Calu3 (cell line): ENCODE results near the gene REEP6. TPM values are rescaled to one million over a fixed set of nuclear protein-coding genes. Genes with fewer than 3 reads are reported as not detected.

Source experiments
- BruUV-seq: library from RNA; stranded (reverse); fragments of 400-500 nt; replicated peaks from 2 replicates; lab custom pipeline; 2021; lab: Mats Ljungman, UMichigan
- CTCF ChIA-PET: fragments of 300-600 bp; sonication (Branson Sonifier 250); formaldehyde crosslinking; loops from one replicate; lab custom pipeline; 2022; ENCODE audit warnings: antibody characterized with exemption; lab: Charles Lee
- DNase-seq: peaks from one replicate; pipeline ENCODE4 v3.0.0; 2022
- H3K27ac Mint-ChIP-seq: one replicate; pipeline ENCODE4 v1.8.0; 2022; ENCODE audit warnings: mixed read lengths; ENCODE audit not compliant: unreplicated experiment
- H3K27me3 Mint-ChIP-seq: one replicate; pipeline ENCODE4 v1.8.0; 2022; ENCODE audit warnings: mixed read lengths; ENCODE audit not compliant: unreplicated experiment
- H3K36me3 Mint-ChIP-seq: one replicate; pipeline ENCODE4 v1.8.0; 2022; ENCODE audit warnings: mild to moderate bottlenecking, moderate library complexity, mixed read lengths; ENCODE audit not compliant: insufficient read depth, unreplicated experiment
- H3K4me1 Mint-ChIP-seq: one replicate; pipeline ENCODE4 v1.8.0; 2022; ENCODE audit warnings: mild to moderate bottlenecking, low read depth, mixed read lengths; ENCODE audit not compliant: unreplicated experiment
- H3K4me3 Mint-ChIP-seq: one replicate; pipeline ENCODE4 v1.8.0; 2022; ENCODE audit warnings: mild to moderate bottlenecking, low read depth, moderate library complexity, mixed read lengths; ENCODE audit not compliant: unreplicated experiment
- H3K9me3 Mint-ChIP-seq: one replicate; pipeline ENCODE4 v1.8.0; 2022; ENCODE audit warnings: low read depth, mixed read lengths; ENCODE audit not compliant: unreplicated experiment
- CTCF ChIP-seq: fragments of 200-600 bp; IDR thresholded peaks from one replicate; pipeline ENCODE4 v1.8.0; 2022; ENCODE audit warnings: antibody characterized with exemption; ENCODE audit not compliant: unreplicated experiment
- intact Hi-C: fragments of 100-400 bp; cut with micrococcal nuclease; formaldehyde crosslinking; loops from one replicate; pipeline ENCODE4 v1.10.0; 2022; ENCODE audit not compliant: unreplicated experiment
- total RNA-seq: library from RNA; stranded (reverse); gene quantifications from 2 replicates; pipeline ENCODE4 v1.2.3, GENCODE V29; 2022

The REEP6 gene
- total RNA-seq, 1 experiment from 2014 or later: 13.9 TPM

DNA sequence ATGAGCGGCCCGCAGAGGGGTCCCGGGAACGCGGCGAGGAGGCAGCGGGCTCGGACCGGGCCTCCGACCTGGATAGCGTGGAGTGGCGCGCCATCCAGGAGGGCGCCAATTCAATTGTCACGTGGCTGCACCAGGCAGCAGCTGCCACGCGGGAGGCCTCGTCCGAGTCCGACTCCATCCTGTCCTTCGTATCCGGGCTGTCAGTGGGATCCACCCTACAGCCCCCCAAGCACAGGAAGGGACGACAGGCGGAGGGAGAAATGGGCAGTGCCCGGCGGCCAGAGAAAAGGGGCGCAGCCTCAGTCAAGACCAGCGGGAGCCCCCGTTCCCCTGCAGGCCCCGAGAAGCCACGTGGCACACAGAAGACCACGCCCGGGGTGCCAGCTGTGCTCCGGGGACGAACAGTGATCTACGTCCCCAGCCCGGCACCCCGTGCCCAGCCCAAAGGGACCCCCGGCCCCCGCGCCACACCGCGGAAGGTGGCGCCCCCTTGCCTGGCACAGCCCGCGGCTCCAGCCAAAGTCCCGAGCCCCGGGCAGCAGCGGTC lies 22.6 kb upstream of the REEP6 start:
- Mint-ChIP-seq H3K27me3 (no peaks in the 10 kb centered on the region), H3K27ac (no peak overlapping the region), H3K36me3 (peaks cover 11% of the 10 kb centered on the region), H3K9me3 (no peaks in the 10 kb centered on the region), H3K4me1 (no peaks in the 10 kb centered on the region), H3K4me3 (peak overlapping the region; percentile 34)
- TF ChIP-seq CTCF: no peak
- no peak for DNase-seq
- intact Hi-C loops: no loop called here
- CTCF ChIA-PET: no interaction called here
- no TSS peak for BruUV-seq

DNA sequence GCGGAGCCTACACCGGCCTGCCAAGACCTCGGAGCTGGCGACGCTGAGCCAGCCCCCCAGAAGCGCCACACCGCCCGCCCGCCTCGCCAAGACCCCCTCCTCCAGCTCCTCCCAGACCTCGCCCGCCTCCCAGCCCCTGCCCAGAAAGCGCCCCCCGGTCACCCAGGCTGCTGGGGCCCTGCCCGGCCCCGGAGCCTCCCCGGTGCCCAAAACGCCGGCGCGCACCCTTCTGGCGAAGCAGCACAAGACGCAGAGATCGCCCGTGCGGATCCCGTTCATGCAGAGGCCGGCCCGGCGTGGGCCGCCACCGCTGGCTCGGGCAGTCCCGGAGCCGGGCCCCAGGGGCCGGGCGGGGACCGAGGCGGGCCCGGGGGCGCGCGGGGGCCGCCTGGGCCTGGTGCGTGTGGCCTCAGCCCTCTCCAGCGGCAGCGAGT lies 22.1 kb upstream of the REEP6 start:
- TF ChIP-seq CTCF: no peak
- CTCF ChIA-PET: no interaction called here
- DNase-seq: peak; percentile 60
- no TSS peak for BruUV-seq
- no peaks in the 10 kb centered on the region for H3K27me3 Mint-ChIP-seq
- peaks cover 13% of the 10 kb centered on the region for H3K36me3 Mint-ChIP-seq
- peak overlapping the region; percentile 34 for H3K4me3 Mint-ChIP-seq
- intact Hi-C loops: no loop called here
- H3K27ac Mint-ChIP-seq: no peak overlapping the region
- H3K4me1 Mint-ChIP-seq: no peaks in the 10 kb centered on the region
- H3K9me3 Mint-ChIP-seq: no peaks in the 10 kb centered on the region

DNA sequence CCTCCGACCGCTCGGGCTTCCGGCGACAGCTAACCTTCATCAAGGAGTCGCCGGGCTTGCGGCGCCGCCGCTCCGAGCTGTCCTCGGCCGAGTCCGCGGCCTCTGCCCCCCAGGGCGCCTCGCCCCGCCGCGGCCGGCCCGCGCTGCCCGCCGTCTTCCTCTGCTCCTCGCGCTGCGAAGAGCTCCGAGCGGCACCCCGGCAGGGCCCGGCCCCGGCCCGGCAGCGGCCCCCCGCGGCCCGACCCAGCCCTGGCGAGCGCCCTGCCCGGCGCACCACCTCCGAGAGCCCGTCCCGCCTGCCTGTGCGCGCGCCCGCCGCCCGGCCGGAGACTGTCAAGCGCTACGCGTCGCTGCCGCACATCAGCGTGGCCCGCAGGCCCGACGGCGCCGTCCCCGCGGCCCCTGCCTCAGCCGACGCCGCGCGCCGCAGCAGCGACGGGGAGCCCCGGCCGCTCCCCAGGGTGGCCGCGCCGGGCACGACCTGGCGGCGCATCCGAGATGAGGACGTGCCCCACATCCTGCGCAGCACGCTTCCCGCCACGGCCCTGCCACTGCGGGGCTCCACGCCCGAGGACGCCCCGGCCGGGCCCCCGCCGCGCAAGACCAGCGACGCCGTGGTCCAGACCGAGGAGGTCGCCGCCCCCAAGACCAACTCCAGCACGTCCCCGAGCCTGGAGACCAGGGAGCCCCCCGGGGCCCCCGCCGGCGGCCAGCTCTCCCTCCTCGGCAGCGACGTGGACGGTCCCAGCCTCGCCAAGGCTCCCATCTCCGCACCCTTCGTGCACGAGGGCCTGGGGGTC lies 21.5 kb upstream of the REEP6 start:
- intact Hi-C loops: no loop called here

DNA sequence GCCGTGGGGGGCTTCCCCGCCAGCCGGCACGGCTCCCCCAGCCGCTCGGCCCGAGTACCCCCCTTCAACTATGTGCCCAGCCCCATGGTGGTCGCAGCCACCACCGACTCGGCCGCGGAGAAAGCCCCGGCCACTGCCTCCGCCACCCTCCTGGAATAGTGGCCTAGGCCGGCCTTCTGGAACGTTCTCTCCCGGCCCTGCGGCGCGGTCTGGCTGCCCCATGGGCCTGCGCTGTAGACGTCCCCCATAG lies 21.0 kb upstream of the REEP6 start:
- H3K36me3 Mint-ChIP-seq: peaks cover 13% of the 10 kb centered on the region
- H3K4me3 Mint-ChIP-seq: peak overlapping the region; percentile 68
- DNase-seq: no peak
- H3K27ac Mint-ChIP-seq: no peak overlapping the region
- no peaks in the 10 kb centered on the region for H3K27me3 Mint-ChIP-seq
- no peak for TF ChIP-seq CTCF
- H3K4me1 Mint-ChIP-seq: no peaks in the 10 kb centered on the region
- intact Hi-C loops: no loop called here
- CTCF ChIA-PET: interaction anchor here (0.5 kb wide), 1 partner anchor 16 kb away, joined by 3 read pairs; no protein-coding TSS in a partner anchor
- no peaks in the 10 kb centered on the region for H3K9me3 Mint-ChIP-seq
- no TSS peak for BruUV-seq

More for the DNA sequence above, 21.5 kb upstream of the REEP6 start:
- no peak for TF ChIP-seq CTCF
- H3K4me1 Mint-ChIP-seq: no peaks in the 10 kb centered on the region
- H3K4me3 Mint-ChIP-seq: peak overlapping the region; percentile 68
- DNase-seq: peak; percentile 56
- no TSS peak for BruUV-seq
- no peak overlapping the region for H3K27ac Mint-ChIP-seq
- peaks cover 13% of the 10 kb centered on the region for H3K36me3 Mint-ChIP-seq
- H3K27me3 Mint-ChIP-seq: no peaks in the 10 kb centered on the region
- H3K9me3 Mint-ChIP-seq: no peaks in the 10 kb centered on the region
- CTCF ChIA-PET: no interaction called here
